Activated naive CD4-positive, alpha-beta T cell (primary cell): Measurements from ENCODE around the gene PAQR6.
A peak's percentile ranks its signal among the peaks of the same experiment; 100 is the strongest.
"Not testable (repeated sequence)": the region's sequence is repeated elsewhere in the genome, so short reads cannot be mapped to it uniquely, and the experiment has no call there.

Experiments used
- DNase-seq, 4 experiments: peaks; one replicate each; lab custom pipeline; 2025; lab: John Stamatoyannopoulos, UW

PAQR6 gene

DNA sequence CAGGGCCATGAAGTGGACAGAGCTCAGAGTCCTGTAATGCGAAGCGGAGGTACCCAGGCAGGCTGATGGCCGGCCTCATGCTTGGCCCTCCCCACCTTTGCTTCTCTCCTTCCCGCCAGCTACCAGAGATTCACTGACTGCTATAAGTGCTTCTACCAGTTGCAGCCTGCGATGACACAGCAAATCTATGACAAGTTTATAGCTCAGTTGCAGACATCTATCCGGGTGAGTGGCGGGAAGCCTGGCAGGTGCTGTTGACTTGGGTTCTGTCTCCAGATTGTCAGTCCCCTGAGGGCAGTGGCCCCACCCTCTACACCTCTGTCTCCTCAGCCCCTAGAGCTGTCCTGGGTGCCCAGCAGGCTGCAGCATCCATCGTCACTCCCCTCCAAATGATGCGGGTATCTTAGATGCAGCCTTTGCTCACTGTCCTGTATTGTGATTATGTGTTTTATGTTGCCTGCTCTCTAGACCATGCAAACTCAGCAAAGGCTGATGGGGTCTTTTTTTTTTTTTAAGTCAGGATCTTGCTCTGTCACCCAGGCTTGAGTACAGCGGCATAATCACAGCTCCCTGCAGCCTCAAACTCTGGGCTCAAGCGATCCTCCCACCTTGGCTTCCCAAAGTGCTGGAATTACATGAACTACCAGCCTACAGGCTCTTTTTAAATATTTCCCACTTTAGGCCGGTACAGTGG is 15.5 kb downstream of the PAQR6 start:
- no peak for DNase-seq

DNA sequence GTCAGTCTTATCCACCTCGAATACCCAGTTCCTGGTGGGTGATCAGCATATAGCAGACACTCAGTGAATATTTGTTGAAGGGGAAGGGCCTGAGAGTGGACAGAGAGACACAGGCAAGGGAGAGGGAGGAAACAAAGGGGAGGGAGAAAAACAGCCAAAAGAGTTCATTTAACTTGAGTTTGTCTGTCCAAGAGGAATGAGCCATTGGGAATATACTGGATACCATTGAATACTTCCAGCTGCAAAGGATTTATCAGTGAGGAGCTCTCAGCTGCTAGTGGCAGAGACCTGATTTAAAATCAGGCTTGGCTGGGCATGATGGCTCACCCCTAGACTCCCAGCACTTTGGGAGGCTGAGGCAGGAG is 17.4 kb downstream of the PAQR6 start:
- DNase-seq = no peak

DNA sequence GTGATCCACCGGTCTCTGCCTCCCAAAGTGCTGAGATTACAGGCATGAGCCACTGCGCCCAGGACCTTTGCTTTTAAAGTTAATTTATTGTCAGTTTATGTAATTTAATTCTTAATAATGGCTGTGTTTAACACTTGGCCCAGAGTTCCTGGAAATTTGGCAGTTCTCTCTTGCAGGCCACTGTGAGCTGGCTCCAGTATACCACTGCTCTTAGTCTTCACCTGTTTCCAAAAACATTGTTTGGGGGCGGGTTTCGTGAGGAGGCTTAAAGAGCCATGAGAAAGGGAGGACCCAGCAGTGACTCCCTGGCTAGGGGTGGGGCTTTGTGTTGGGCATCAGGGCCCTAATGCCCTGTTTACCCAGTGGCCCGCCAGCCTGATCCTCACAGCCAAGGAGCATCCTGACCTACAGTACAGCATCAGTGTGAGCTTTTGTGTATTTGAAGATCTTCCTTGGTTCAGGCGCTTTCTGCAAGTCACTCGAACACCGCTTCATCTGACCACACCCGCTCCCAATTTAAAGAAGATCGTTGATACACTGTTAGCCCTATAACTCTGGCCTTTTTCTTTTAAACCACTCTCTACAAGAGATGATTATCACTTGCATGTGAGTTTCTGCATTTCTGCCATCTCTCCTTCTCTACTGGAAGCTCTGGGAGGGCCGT is 17.9 kb downstream of the PAQR6 start:
- DNase-seq = no peak

DNA sequence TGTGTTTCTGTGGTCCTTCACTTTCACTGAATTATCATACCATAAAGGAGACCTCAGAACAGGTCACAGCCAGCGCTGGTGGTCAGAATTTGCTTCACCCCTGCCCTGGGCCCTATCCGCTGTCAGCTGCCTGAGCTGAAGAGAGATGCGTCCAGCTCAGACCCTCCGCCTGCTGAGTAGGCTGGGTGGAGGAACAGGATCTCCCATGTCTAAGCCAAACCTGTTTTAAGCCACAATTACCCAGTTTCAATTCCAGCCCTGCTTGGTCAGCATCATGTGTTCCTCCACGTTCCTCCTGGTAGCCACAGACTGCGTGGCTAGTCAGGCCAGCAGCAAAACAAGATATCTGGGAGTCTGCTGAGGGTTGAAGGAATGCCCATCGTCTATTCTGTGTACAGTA is 19.4 kb downstream of the PAQR6 start:
- no peak for DNase-seq

DNA sequence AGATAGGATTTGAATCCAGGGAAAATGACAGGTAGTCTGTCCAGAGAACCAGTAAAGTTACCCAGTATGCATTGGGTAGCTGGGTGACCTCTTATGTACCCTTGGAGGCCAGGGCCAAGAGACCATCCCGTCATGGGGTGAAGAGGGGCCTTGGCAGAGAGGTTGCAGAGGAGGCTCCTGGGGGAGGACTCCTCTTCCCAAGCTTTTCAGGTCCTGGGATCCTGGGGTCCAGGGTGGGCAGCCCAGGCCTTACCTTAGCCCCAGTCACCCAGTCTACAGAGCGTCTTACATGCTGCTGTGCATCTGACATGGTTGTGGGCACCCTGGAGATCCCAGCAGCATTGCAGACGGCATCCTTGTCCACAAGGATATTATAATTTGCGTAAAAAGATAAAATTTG is 21.1 kb downstream of the PAQR6 start:
- DNase-seq = no peak

DNA sequence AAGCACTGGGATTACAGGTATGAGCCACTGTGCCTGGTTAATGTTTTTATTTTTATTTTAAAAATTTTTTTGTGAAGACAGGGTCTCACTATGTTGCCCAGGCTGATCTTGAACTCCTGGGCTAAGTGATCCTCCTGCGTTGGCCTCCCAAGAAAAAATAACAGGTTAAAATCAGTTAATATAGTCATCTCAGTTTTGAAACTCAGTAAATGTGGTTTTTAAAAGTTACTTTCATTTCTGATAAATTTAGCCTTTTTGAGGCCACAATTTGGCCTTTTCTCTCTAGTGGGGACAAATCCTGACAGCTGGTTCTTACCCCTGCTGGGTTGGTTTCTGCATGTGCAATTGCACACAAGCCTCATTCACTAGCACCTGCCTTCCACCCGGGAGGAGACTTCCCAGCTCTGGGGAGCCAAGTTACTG is 21.7 kb downstream of the PAQR6 start:
- DNase-seq = no peak

DNA sequence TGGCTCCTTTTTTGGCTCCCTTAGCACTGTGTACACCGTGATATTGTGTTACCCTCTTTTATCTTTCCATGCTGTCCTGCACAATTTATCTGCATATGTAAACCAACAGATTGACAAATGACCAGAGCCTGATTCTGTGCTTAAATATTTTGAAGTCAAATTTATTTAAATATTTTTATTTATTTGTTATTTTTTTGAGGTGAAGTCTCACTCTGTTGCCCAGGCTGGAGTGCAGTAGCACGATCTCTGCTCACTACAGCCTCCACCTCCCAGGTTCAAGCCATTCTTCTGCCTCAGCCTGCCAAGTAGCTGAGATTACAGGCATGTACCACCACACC is 22.2 kb downstream of the PAQR6 start:
- no peak for DNase-seq

DNA sequence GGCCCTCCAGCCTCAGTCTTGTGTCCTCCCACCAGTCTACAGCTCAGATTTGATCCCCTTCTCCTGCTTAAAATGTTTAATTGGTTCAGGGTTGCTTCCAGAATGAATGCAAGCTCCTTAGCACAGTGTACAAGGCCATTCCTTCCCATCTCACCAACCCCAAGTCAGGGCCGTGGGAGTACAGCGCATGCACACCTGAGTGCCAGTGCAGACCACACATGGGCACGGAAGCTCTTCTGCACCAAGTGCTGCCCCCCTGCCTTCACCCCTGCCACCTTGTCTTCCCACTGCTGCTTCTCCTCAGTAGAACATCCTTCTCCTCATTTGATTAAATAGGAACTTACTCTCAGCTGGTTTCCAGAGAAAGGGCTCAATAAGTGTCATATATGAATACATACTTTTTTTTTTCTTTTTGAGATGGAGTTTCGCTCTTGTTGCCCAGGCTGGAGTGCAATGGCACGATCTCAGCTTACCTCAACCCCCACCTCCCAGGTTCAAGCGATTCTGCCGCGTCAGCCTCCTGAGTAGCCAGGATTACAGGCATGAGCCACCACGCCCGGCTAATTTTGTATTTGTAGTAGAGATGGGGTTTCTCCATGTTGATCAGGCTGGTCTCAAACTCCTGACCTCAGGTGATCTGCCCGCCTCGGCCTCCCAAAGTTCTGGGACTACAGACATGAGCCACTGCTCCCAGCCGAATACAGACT is 25.7 kb downstream of the PAQR6 start:
- DNase-seq = no peak

DNA sequence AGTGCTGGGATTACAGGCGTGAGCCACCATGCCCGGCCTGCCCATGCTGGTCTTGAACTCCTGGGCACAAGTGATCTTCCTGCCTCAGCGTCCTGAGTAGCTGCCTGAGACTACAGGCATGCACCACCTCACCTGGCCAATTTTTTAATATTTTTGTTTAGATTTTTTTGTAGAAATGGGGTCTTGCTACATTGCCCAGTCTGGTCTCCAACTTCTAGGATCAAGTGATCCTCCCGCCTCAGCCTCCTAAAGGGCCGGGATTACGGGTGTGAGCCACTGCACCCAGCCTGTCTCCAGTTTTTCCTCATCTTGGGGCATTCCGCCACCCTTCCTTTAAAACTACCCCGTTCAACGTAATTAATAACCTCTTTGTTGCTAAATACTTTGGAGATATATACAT is 27.6 kb downstream of the PAQR6 start:
- DNase-seq = no peak

DNA sequence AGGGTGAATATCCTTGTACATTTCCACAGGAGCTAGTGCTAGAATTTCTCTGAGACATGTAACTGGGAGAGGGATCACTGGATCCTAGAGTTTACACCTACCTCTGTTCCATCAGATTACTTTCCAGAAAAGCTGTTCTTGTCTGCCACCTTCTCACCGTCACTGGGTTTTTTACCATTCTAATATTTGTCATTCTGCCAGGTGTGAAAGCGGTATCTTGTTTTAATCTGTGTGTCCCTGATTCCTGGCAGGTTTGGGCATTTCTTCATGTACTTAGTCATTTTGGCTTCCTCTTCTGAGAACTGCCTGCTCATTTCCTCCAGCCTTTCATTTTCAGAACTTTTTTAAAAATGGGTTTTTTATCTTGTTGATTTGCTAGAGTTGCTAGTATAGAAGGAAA is 30.0 kb downstream of the PAQR6 start:
- no peak for DNase-seq

DNA sequence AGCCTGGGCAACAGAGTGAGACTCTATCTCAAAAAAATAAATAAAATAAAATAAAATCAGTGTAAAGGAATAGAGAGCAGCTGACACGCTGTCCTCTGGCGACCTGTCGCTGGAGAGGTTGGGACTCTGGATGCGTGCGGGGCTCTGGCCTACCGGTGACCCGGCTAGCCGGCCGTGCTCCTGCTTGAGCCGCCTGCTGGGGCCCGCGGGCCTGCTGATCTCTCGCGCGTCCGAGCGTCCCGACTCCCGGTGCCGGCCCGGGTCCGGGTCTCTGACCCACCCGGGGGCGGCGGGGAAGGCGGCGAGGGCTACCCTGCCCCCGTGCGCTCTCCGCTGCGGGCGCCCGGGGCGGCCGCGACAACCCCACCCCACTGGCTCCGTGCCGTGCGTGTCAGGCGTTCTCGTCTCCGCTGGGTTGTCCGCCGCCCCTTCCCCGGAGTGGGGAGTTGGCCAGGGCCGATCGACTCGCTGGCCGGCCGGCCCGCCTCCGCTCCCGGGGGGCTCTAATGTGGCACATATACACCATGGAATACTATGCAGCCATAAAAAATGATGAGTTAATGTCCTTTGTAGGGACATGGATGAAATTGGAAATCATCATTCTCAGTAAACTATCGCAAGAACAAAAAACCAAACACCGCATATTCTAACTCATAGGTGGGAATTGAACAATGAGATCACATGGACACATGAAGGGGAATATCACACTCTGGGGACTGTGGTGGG is 31.3 kb downstream of the PAQR6 start:
- not testable (repeated sequence) for DNase-seq

DNA sequence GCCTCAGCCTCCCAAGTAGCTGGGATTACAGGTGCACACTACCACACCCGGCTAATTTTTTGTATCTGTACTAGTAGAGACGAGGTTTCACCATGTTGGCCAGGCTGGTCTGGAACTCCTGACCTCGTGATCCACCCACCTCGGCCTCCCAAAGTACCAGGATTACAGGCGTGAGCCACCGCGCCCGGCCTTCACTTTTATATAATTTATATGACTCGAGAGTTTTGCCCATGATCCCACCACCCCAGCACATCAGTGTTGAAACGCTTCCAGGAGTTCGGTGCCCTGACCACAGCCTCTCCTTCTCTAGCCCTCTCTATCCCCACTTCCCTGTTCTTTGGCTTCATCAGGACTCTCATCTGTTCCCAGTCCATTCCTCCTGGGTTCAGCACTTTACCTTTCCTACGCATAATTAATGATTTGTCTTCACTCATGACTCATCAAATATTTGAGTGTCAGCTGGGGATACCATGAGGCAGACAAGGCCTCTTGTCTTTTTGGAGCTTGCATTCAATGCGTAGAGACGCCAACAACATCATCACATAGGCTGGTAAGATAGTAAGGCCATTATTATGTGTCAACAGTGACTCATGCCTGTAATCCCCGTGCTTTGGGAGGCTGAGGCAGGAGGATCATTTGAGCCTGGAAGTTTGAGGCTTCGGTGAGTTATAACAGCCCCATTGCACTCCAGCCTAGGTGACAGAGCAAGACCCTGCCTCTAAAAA is 33.7 kb downstream of the PAQR6 start:
- DNase-seq = no peak

DNA sequence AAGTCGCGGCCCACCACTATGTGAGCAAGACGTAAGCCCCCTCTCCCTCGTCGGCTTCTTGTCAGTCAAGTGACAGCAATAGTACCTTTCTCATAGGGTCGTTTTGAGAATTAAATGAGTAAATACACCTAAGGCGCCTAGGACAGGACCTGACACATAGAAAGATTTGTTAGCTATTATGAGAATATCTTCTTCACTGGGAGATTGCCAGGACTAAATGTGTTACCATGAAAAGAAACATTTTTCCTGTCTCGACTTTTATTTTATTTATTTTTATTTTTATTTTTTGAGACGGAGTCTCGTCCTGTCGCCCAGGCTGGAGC is 34.3 kb downstream of the PAQR6 start:
- DNase-seq = no peak

DNA sequence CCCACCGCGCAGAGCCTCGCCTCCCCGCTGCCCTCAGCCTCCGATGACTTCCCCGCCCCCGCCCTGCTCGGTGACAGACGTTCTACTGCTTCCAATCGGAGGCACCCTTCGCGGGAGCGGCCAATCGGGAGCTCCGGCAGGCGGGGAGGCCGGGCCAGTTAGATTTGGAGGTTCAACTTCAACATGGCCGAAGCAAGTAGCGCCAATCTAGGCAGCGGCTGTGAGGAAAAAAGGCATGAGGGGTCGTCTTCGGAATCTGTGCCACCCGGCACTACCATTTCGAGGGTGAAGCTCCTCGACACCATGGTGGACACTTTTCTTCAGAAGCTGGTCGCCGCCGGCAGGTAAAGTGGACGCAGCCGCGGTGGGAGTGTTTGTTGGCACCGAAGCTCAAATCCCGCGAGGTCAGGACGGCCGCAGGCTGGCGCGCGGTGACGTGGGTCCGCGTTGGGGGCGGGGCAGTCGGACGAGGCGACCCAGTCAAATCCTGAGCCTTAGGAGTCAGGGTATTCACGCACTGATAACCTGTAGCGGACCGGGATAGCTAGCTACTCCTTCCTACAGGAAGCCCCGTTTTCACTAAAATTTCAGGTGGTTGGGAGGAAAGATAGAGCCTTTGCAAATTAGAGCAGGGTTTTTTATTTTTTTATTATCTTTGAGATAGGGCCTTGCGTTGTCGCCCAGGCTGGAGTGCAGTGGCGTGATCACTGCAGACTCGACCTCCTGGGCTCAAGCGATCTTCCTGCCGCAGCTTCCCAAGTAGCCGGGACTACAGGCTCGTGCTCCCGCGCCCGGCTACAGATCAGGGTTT is 34.8 kb downstream of the PAQR6 start, which contains the start of gene PMF1:
PMF1 (plus strand) TSS at position 175 of the 811 bp plus-strand sequence; CDS start at position 184, 9 bp downstream.
- peak; percentile 87 to 93 (median 92) for DNase-seq

DNA sequence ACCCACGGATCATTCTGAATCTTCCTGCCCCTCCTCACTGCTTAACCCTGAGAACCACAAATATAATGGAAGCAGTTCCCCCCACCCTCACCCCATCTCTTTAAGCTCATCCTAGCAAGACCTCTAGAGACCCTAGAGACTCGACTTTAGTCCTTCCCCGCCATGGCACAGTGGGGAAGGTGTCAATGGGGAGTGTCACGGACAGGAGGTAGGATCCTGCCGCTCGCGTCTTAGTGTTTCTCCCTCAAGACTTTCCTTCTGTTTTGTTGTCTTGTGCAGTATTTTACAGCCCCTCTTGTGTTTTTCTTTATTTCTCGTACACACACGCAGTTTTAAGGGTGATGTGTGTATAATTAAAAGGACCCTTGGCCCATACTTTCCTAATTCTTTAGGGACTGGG is 35.7 kb downstream of the PAQR6 start:
- DNase-seq = no peak

DNA sequence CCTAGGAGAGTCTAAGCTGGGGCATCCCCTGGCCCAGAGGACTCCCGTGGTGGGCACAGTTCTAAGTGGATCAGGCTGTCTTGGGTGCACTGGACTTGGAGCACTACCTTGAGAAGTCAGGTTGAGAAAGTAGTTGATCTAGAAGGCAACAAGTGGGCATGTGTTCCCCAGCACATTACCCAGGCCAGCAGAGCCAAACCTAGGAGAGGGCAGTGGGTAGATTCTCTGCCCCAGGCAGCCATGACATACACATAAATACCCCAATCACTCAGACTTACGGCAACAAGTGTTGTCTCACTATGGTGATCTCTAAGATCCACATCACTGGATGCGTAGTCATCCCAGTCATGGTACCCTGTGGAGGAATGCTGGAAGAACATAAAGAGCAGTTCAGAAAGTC is 36.6 kb downstream of the PAQR6 start:
- DNase-seq = no peak

DNA sequence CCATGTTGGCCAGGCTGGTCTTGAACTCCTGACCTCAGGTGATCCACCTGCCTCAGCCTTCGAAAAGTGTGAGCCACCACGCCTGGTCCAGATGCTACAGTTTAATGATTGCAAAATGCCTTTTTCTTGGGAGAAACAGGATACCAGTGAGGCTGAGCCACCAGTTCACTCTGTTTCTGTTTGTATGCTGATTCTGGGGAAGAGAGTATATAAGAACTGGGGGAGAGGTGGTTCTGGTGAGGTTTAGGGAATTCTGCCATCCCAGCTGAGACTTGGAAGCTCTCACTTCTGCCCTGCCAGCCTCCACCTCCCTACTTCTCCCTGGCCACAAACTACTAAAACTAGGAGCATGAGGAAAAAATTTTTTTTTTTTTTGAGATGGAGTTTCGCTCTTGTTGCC is 43.2 kb downstream of the PAQR6 start:
- DNase-seq = no peak

DNA sequence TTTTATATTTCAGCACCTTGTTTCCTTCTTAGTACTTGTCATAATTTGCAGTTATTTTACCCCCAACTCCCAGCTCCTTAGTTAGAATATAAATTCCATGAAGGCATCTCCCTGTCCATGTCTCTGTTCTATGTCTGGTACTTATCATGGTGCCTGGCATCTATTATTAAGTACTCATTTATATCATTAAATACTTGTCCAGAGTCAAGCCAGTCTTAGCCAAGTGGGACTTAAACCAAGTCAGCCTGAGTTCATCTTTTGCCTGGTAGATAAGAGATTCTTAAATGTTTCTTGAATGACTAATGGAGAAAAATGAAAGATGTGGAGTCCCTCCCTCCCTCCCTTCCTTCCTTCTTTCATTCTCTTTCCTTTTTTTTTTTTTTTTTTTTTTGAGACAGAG is 44.5 kb downstream of the PAQR6 start:
- no peak for DNase-seq

DNA sequence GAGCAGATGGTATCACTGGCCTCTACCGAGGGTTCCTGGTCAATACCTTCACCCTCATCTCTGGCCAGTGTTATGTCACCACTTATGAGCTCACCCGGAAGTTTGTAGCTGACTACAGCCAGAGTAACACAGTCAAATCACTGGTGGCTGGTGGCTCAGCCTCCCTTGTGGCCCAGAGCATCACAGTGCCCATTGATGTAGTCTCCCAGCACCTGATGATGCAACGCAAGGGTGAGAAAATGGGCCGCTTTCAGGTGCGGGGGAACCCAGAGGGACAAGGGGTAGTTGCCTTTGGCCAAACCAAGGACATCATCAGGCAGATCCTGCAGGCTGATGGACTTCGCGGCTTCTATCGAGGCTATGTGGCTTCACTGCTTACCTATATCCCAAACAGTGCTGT is 47.8 kb downstream of the PAQR6 start:
- no peak for DNase-seq

DNA sequence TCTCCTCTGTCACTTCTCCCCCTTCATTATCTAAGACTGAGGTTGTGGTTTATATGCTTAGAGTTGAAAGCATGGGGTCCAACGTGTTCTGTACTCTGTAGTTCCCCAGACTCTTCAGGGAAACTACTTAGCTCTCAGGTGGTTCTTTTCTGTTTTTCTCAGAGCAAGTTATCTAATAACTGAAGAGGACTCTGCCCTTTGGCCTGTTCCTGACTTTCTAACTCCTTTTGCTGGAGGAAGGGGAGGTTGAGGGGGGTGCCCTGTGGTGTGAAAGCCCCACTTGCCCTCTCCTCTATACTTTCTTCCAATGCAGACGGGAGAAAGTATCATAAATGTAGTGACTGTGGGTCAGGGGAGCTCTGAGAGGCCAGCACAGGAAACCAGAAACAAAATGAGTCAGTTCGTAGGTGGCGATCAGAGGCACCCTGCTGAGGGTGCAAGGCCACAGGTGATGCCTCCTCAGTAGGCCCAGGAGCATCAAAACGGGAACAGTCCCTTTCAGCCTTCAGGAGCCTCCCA is 49.0 kb downstream of the PAQR6 start:
- DNase-seq = no peak

DNA sequence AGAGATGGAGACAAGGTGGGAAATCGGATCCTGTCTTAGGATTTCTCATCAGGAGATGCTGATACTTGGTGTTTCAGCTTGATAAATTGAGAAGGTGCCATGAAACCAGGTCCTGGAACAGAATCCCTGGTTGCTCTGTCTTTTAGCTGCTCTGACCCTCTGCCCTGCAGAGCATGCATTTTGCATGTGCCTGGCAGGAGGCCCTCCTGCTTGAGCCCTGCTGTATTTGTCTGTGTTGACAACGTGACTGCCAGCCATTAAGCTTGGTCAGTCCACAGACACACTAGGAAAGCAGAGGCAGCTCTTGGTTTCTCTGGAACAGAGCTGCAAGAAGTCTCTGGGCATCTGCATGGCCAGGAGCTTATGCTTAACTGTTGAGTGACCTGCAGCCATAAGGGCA is 51.4 kb downstream of the PAQR6 start:
- DNase-seq = no peak
